Mesendoderm (in vitro differentiated cells): Measurements from ENCODE around the gene PLXNB3.
"Not testable (repeated sequence)": the region's sequence is repeated elsewhere in the genome, so short reads cannot be mapped to it uniquely, and the experiment has no call there.

Experiments used
- DNase-seq: peaks from one replicate; pipeline ENCODE4 v3.0.0; 2013
- H2AK5ac ChIP-seq: 2 replicates; pipeline ENCODE4 v1.6.1; 2013; ENCODE audit warnings: low read length, inconsistent platforms
- H2BK120ac ChIP-seq: 2 replicates; pipeline ENCODE4 v1.6.1; 2013; ENCODE audit warnings: low read depth, mild to moderate bottlenecking, low read length, moderate library complexity, mixed read lengths
- H2BK15ac ChIP-seq: replicated peaks from 2 replicates; pipeline ENCODE4 v1.6.1; 2013; ENCODE audit warnings: low read depth, mild to moderate bottlenecking, moderate library complexity
- H2BK5ac ChIP-seq: 2 replicates; pipeline ENCODE4 v1.6.1; 2013; ENCODE audit warnings: low read length, inconsistent platforms
- H3K18ac ChIP-seq: 2 replicates; pipeline ENCODE4 v1.6.1; 2013; ENCODE audit warnings: mild to moderate bottlenecking, low read length, mixed read lengths
- H3K23ac ChIP-seq: one replicate; pipeline ENCODE4 v1.6.1; 2013; ENCODE audit warnings: low read length
- H3K27ac ChIP-seq: 2 replicates; pipeline ENCODE4 v1.5.1; 2013; ENCODE audit warnings: low read depth, mild to moderate bottlenecking, inconsistent platforms, low read length, moderate library complexity
- H3K27me3 ChIP-seq: 2 replicates; pipeline ENCODE4 v1.6.1; 2013; ENCODE audit warnings: low read length, control low read depth, mild to moderate bottlenecking, inconsistent platforms; ENCODE audit not compliant: insufficient read depth, poor library complexity
- H3K36me3 ChIP-seq: 2 replicates; pipeline ENCODE4 v1.6.1; 2013; ENCODE audit warnings: low read length, inconsistent platforms; ENCODE audit not compliant: control insufficient read depth, insufficient read depth
- H3K4ac ChIP-seq: one replicate; pipeline ENCODE4 v1.6.1; 2013; ENCODE audit warnings: low read depth, mild to moderate bottlenecking, low read length, moderate library complexity
- H3K4me1 ChIP-seq: 2 replicates; pipeline ENCODE4 v1.6.1; 2013; ENCODE audit warnings: low read depth, low read length, inconsistent platforms; ENCODE audit not compliant: control insufficient read depth
- H3K4me2 ChIP-seq: 2 replicates; pipeline ENCODE4 v1.6.1; 2013; ENCODE audit warnings: low read length
- H3K4me3 ChIP-seq: 2 replicates; pipeline ENCODE4 v1.5.1; 2013; ENCODE audit warnings: mild to moderate bottlenecking, low read length
- H3K56ac ChIP-seq: one replicate; pipeline ENCODE4 v1.6.1; 2013; ENCODE audit warnings: low read length
- H3K79me1 ChIP-seq: 2 replicates; pipeline ENCODE4 v1.6.1; 2013; ENCODE audit warnings: low read length, inconsistent platforms
- H3K79me2 ChIP-seq: 2 replicates; pipeline ENCODE4 v1.6.1; 2013; ENCODE audit warnings: mild to moderate bottlenecking, low read length; ENCODE audit not compliant: control insufficient read depth, insufficient read depth
- H3K9ac ChIP-seq: 2 replicates; pipeline ENCODE4 v1.6.1; 2013; ENCODE audit warnings: low read length, inconsistent platforms
- H4K5ac ChIP-seq: one replicate; pipeline ENCODE4 v1.6.1; 2013; ENCODE audit warnings: low read length
- H4K8ac ChIP-seq: one replicate; pipeline ENCODE4 v1.6.1; 2013; ENCODE audit warnings: low read depth, mild to moderate bottlenecking, control low read depth, low read length, moderate library complexity
- WGBS: extraction: QIAGEN DNeasy Blood & Tissue Kit; methylation state at CpG from one replicate; pipeline ENCODE4 v1.1.7; 2013; ENCODE audit warnings: low lambda C conversion rate, missing lambda C conversion rate; ENCODE audit not compliant: insufficient coverage; ENCODE audit errors: extremely low coverage; 5-methylcytosine and 5-hydroxymethylcytosine counted together

The PLXNB3 gene

GRCh38 chrX:153741446-153741845, 22.6 kb upstream of the PLXNB3 start:
- H4K8ac ChIP-seq = no peak overlapping the region
- no peak overlapping the region for H2AK5ac ChIP-seq
- no CpG with 5 or more reads among the region's 14 CpGs for WGBS
- H3K56ac ChIP-seq = no peak overlapping the region
- no peaks in the 10 kb centered on the region for H3K79me1 ChIP-seq
- no peak overlapping the region for H3K4me2 ChIP-seq
- no peaks in the 10 kb centered on the region for H3K79me2 ChIP-seq
- no peak overlapping the region for H3K23ac ChIP-seq
- H3K18ac ChIP-seq = no peak overlapping the region
- no peak overlapping the region for H3K9ac ChIP-seq
- H3K4me1 ChIP-seq = no peaks in the 10 kb centered on the region
- no peak overlapping the region for H3K27ac ChIP-seq
- H2BK120ac ChIP-seq = no peak overlapping the region
- H3K4ac ChIP-seq = no peak overlapping the region
- no peak for DNase-seq
- H4K5ac ChIP-seq = no peak overlapping the region
- H2BK15ac ChIP-seq = no peak overlapping the region
- H3K27me3 ChIP-seq = no peaks in the 10 kb centered on the region
- H3K4me3 ChIP-seq = no peak overlapping the region
- H2BK5ac ChIP-seq = no peak overlapping the region
- no peaks in the 10 kb centered on the region for H3K36me3 ChIP-seq

GRCh38 chrX:153742111-153742510, 21.9 kb upstream of the PLXNB3 start:
- H3K27me3 ChIP-seq, H3K79me1 ChIP-seq, H3K4me2 ChIP-seq, H3K4me3 ChIP-seq, H2BK15ac ChIP-seq, H2AK5ac ChIP-seq, H2BK5ac ChIP-seq, DNase-seq, H3K4ac ChIP-seq, H3K27ac ChIP-seq, H3K56ac ChIP-seq, H2BK120ac ChIP-seq, H3K23ac ChIP-seq, H4K8ac ChIP-seq, H3K36me3 ChIP-seq, H3K9ac ChIP-seq, H3K18ac ChIP-seq, H4K5ac ChIP-seq, H3K79me2 ChIP-seq, H3K4me1 ChIP-seq: not testable (repeated sequence)
- no CpG with 5 or more reads among the region's 14 CpGs for WGBS

- H3K4me2 ChIP-seq, H4K5ac ChIP-seq, H3K4me3 ChIP-seq, H3K79me1 ChIP-seq, H3K23ac ChIP-seq, H3K56ac ChIP-seq, H3K27ac ChIP-seq, H3K36me3 ChIP-seq, H2BK15ac ChIP-seq, H3K4ac ChIP-seq, DNase-seq, H3K18ac ChIP-seq, H4K8ac ChIP-seq, H3K9ac ChIP-seq, H3K4me1 ChIP-seq, H2BK120ac ChIP-seq, H2AK5ac ChIP-seq, H2BK5ac ChIP-seq, H3K79me2 ChIP-seq, H3K27me3 ChIP-seq: not testable (repeated sequence)
- WGBS = no CpG with 5 or more reads among the region's 32 CpGs
These were observed 21.1 kb upstream of the PLXNB3 start for GRCh38 chrX:153742796-153743467.

- not testable (repeated sequence) for H4K5ac ChIP-seq, H4K8ac ChIP-seq, H3K4me3 ChIP-seq, H3K79me1 ChIP-seq, H2BK5ac ChIP-seq, H3K4me2 ChIP-seq, H2AK5ac ChIP-seq, H3K27me3 ChIP-seq, H3K4ac ChIP-seq, H3K79me2 ChIP-seq, H3K23ac ChIP-seq, H3K4me1 ChIP-seq, H2BK15ac ChIP-seq, H3K36me3 ChIP-seq, H3K27ac ChIP-seq, H3K18ac ChIP-seq, H2BK120ac ChIP-seq
- peak; percentile 64 for DNase-seq
- Histone ChIP-seq H3K9ac (peak overlapping the region; percentile 51), H3K56ac (peak overlapping the region; percentile 64)
- no CpG with 5 or more reads among the region's 35 CpGs for WGBS
These were observed 20.4 kb upstream of the PLXNB3 start for GRCh38 chrX:153743468-153744209.

- H3K27ac ChIP-seq = no peak overlapping the region
- no peak overlapping the region for H3K23ac ChIP-seq
- no peak overlapping the region for H3K4me3 ChIP-seq
- H2BK5ac ChIP-seq = no peak overlapping the region
- no peak overlapping the region for H4K5ac ChIP-seq
- WGBS = no CpG with 5 or more reads among the region's 38 CpGs
- H3K79me1 ChIP-seq = no peaks in the 10 kb centered on the region
- H3K56ac ChIP-seq = peak overlapping the region; percentile 70
- no peaks in the 10 kb centered on the region for H3K4me1 ChIP-seq
- H3K4me2 ChIP-seq = no peak overlapping the region
- no peak overlapping the region for H4K8ac ChIP-seq
- no peak overlapping the region for H3K4ac ChIP-seq
- no peak overlapping the region for H2AK5ac ChIP-seq
- H2BK15ac ChIP-seq = no peak overlapping the region
- H2BK120ac ChIP-seq = no peak overlapping the region
- peak; percentile 49 for DNase-seq
- H3K79me2 ChIP-seq = no peaks in the 10 kb centered on the region
- no peaks in the 10 kb centered on the region for H3K27me3 ChIP-seq
- H3K18ac ChIP-seq = no peak overlapping the region
- H3K36me3 ChIP-seq = no peaks in the 10 kb centered on the region
- H3K9ac ChIP-seq = peak overlapping the region; percentile 51
These were observed 19.6 kb upstream of the PLXNB3 start for GRCh38 chrX:153744210-153745066.
